DMS53 treated with DMSO at 0.1 percent for 48 hours (cell line): ENCODE data around the gene ARL4D.
"Not testable (repeated sequence)": the region's sequence is repeated elsewhere in the genome, so short reads cannot be mapped to it uniquely, and the experiment has no call there.

Source experiments
- DNase-seq: peaks from one replicate; lab custom pipeline; 2025; ENCODE audit not compliant: unreplicated experiment; lab: John Stamatoyannopoulos, UW

The ARL4D gene

GRCh38 chr17:43419375-43419882 lies 20.6 kb downstream of the ARL4D start:
- DNase-seq: not testable (repeated sequence)

DNA sequence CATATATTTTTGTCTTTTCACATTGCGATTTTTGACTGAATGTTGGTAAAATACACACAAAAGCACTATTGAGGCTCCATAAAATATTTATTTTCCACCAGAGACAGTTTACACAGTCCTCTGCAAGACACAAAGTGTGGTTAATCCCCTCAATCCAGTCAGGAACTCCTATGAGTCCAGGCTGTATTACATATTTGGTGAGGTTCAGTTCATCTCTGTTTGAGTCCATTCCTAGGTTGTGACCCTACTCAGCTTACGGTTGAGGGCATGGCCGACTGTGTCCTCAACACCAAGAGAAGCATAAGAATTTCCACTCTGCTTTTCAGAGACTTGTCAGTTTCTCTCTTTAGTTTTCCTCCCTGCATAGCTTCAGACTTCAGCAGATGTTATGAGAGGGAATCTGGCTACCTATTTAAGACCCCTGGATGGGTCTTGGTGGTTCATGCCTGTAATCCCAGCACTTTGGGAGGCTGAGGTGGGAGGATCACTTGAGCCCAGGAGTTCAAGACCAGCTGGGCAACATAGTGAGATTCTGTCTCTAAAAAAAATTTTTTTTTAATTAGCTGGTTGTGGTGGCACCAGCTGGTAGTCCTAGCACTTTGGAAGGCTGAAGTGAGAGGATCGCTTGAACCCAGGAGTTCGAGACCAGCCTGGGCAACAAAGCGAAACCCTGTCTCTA lies 25.1 kb downstream of the ARL4D start:
- no peak for DNase-seq

DNA sequence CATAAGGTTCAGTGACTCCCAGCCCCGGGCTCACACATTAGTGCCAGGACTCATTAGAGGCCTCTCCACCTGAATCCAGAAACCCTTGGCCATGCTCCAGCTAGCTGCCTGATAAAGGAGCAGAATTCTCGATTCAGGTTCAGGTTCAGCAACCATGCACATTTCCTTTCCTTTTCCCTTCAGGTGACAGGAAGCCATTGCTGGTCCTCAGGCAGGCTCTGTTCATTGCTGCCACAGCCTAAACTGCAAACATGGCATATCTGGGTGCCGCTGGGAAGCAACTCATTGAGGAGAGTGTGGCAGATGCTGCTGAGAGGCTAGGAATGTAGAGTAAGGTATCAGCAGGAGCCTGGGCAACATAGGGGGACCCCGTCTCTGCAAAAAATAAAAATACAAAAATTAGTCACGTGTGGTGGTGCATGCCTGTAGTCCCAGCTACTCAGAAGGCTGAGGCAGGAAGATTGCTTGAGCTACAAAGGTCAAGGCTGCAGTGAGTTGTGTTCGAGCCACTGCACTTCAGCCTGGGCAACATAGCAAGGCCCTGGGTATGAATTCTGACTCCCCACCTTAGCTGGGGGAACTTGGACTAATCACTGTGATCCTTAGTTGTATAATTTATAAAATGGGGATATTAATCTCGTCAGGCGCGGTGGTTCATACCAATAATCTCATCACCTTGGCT lies 28.7 kb downstream of the ARL4D start:
- DNase-seq: no peak

- DNase-seq: no peak
Observed at GRCh38 chr17:43428524-43428923, 29.7 kb downstream of the ARL4D start.

DNA sequence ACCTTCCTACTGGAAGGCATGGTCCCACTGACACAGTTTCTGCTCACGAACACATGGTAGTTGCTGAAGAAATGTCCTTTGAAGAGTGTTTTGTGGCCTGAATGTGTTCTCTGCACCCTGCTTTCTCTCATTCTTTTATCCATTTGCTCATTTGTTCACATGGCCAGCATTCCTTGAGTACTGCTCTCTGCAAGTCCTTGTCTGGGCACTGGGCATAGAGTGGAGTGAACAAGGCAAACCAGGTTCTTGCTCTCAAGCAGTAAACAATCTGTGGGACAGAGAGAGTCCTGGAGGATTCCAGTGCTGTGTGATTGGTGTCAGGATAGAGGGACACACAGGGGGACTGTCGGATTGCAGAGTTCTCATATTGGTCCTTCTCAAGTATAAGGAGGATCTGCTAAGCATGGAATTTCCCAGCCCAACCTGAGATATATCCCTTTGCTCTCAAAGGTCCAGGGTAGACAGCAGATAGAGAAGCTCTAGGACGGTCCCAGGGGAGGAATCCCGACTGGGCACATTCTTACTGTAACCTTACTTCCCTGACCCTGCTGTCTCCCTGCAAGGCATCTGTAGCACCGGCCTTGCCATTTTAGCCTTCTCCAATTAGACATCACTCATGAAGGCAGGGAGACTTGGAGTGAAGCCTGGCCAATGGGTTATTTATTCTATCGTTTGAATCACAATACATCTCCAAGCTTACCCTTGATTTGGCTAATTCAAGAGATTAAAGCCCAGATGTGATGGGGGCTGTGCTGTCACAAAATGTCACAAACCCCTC lies 32.3 kb downstream of the ARL4D start:
- DNase-seq: no peak

- DNase-seq: no peak
Observed at GRCh38 chr17:43431714-43432523, 33.1 kb downstream of the ARL4D start.

GRCh38 chr17:43434902-43435319 lies 36.1 kb downstream of the ARL4D start:
- DNase-seq: no peak

- DNase-seq: no peak
Observed at GRCh38 chr17:43437756-43438155, 39.0 kb downstream of the ARL4D start.

- DNase-seq: no peak
Observed at GRCh38 chr17:43438626-43439025, 39.8 kb downstream of the ARL4D start.

GRCh38 chr17:43439041-43439440 lies 40.2 kb downstream of the ARL4D start:
- no peak for DNase-seq

DNA sequence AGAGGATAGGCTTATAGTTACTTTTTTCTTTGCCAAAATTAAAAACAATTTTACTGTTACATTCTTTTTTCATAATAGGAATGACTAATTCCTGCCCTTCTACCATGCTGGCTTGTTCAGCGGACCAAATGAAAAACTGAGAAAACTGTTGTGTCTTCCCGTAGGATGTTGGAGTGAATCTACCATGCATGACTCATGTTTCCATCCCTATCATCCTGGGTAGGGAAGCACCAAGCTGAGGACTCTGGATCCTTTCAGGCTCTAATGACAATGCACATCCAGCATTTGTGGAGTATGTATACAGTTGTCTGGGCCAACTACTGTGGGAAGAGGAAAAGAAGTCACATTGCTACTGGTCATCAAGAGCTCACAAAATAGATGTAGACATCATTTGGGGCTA lies 43.9 kb downstream of the ARL4D start:
- DNase-seq: no peak

GRCh38 chr17:43443381-43443780 lies 44.6 kb downstream of the ARL4D start:
- no peak for DNase-seq

DNA sequence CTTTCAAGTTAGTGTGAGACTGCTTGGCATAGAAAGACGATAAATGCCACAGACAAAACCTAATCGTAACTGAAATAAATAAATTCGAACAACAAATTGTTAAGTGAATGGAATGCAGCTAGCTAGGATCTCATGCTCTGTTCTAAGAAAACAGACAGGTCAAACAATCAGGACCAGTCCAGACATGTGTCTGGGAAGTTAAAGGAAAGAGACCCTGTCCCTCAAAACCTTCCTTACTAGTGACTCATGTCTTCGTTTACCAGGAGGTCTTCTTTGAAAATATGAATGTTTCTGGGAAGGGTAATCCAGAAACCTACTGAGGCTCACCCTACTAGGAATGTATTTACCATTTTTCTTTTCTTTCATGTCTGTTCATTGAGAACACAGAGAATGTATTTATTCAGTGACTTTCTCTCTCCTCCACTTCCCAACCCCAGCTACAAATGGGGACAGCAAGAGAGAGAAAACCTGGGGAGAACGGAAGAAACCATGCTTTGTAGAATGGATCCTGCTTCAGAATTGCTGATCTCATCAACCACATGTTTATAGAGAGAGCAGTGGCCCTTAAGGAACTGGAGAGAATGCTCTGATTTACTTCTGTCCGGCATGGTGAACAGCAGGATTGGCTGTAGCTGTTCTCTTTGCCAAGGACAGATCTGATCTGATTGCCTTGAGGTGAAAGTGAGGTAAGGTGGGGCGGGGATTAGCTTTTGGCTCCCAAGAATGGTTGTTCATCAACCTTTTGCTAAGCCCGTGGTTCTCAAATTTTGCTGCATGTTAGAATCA lies 45.6 kb downstream of the ARL4D start:
- no peak for DNase-seq

- no peak for DNase-seq
Observed at GRCh38 chr17:43445009-43445589, 46.3 kb downstream of the ARL4D start.

DNA sequence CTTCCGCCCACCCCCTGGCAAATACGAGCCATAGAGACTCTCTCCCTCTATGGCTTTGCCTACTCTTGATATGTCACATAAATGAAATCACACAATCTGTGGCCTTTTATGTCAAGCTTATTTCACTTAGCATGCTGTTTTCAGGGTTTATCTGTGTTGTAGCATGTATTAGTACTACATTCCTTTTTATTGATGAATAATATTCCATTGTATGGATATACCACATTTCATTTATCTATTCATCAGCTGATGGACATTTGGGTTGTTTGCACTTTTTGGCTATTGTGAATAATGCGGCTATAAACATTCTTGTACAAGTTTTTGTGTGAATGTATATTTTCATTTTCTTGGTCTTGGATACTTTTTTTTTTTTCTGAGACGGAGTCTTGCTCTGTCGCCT lies 48.0 kb downstream of the ARL4D start:
- DNase-seq: no peak

- DNase-seq: no peak
Observed at GRCh38 chr17:43448720-43449469, 50.1 kb downstream of the ARL4D start.

GRCh38 chr17:43449470-43450248 lies 50.9 kb downstream of the ARL4D start:
- no peak for DNase-seq
